ENCODE data around the gene PRKCB. TPM values are rescaled to one million over a fixed set of nuclear protein-coding genes. Genes with fewer than 3 reads are reported as not detected.

PRKCB gene
- total and polyA plus RNA-seq, 2 donors from 2014 or later: 0.62 to 17.8 TPM

- no peaks in the 10 kb centered on the region for H3K9me3 ChIP-seq (ENCODE audit: control insufficient read depth in 2 of 3, insufficient read depth in 1 of 3, low read length in 3 of 3)
- H3K4me3 ChIP-seq (ENCODE audit: low read length in 3 of 3): no peak overlapping the region
- H3K9ac ChIP-seq (ENCODE audit: low read length in 3 of 3): no peak overlapping the region
- H3K27me3 ChIP-seq (ENCODE audit: control insufficient read depth, insufficient read depth, low read length): no peaks in the 10 kb centered on the region
- FAIRE-seq (no peak), DNase-seq (no peak)
- intact Hi-C loops (cut with DNase I): no loop called here
- no peaks in the 10 kb centered on the region for H3K36me3 ChIP-seq (ENCODE audit: control insufficient read depth in 2 of 3, insufficient read depth in 3 of 3, low read length in 3 of 3)
- no peak for TF ChIP-seq CTCF (IDR thresholded peaks at IDR 0.05; ENCODE audit: borderline replicate concordance, extremely low read depth, insufficient read depth)
- no peaks in the 10 kb centered on the region for H3K4me1 ChIP-seq (ENCODE audit: control insufficient read depth in 2 of 3, insufficient read depth in 2 of 3, low read depth in 1 of 3, low read length in 3 of 3)
- H3K27ac ChIP-seq (ENCODE audit: low read depth in 2 of 2, low read length in 2 of 2): no peak overlapping the region
Observed at GRCh38 chr16:23962001-23962400, 126.2 kb downstream of the PRKCB start.

DNA sequence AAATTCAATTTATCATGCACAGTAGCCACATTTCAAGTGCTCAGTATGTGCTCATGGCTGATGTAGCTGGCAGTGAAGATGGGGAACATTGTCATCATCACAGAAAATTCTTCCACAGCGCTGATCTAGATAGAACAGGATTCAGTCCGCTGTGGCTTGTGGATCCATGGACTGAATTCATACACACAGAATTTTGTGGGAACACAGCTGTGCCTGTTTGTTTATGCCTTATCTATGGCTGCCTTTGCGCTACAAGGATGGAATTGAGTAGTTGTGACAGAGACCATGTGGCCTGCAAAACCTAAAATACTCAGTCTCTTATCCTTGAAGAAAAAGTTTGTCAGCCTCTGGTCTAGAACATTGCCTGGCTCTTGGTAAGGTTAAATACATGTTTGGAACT is 128.4 kb downstream of the PRKCB start:
- no peak overlapping the region for H3K27ac ChIP-seq (ENCODE audit: low read depth in 2 of 2, low read length in 2 of 2)
- no peak overlapping the region for H3K4me3 ChIP-seq (ENCODE audit: low read length in 3 of 3)
- H3K9ac ChIP-seq (ENCODE audit: low read length in 3 of 3): no peak overlapping the region
- intact Hi-C loops (cut with DNase I): no loop called here
- H3K4me1 ChIP-seq (ENCODE audit: control insufficient read depth in 2 of 3, insufficient read depth in 2 of 3, low read depth in 1 of 3, low read length in 3 of 3): no peaks in the 10 kb centered on the region
- no peak for DNase-seq
- no peaks in the 10 kb centered on the region for H3K27me3 ChIP-seq (ENCODE audit: control insufficient read depth, insufficient read depth, low read length)
- FAIRE-seq: no peak
- H3K36me3 ChIP-seq (ENCODE audit: control insufficient read depth in 2 of 3, insufficient read depth in 3 of 3, low read length in 3 of 3): no peaks in the 10 kb centered on the region
- H3K9me3 ChIP-seq (ENCODE audit: control insufficient read depth in 2 of 3, insufficient read depth in 1 of 3, low read length in 3 of 3): no peaks in the 10 kb centered on the region
- no peak for TF ChIP-seq CTCF (IDR thresholded peaks at IDR 0.05; ENCODE audit: borderline replicate concordance, extremely low read depth, insufficient read depth)

DNA sequence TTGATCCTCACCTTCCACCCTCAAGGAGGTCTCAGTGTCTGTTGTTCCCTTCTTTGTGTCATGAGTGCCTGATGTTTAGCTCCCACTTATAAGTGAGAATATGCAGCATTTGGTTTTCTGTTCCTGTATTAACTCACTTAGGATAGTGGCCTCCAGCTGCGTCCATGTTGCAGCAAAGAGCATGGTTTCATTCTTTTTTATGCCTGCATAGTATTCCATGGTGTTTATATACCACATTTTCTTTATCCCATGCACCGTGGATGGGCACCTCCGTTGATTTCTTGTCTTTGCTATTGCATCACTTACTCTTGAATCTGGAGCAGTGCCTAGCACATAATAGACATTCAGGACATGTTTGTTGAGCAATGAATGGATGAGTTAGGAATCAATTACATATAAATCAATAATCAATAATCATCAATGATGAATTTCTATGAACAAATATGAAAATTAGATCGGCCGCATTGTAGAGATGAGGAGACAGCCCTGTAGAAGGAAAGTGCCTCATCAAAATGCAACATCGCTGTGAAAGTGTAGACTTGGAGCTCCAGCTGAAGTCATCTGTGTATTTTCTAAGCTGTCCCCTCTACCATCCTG is 129.5 kb downstream of the PRKCB start:
- Histone ChIP-seq H3K9ac (ENCODE audit: low read length in 3 of 3) (no peak overlapping the region), H3K36me3 (ENCODE audit: control insufficient read depth in 2 of 3, insufficient read depth in 3 of 3, low read length in 3 of 3) (no peaks in the 10 kb centered on the region), H3K27ac (ENCODE audit: low read depth in 2 of 2, low read length in 2 of 2) (no peak overlapping the region), H3K4me1 (ENCODE audit: control insufficient read depth in 2 of 3, insufficient read depth in 2 of 3, low read depth in 1 of 3, low read length in 3 of 3) (no peaks in the 10 kb centered on the region), H3K4me3 (ENCODE audit: low read length in 3 of 3) (no peak overlapping the region), H3K27me3 (ENCODE audit: control insufficient read depth, insufficient read depth, low read length) (no peaks in the 10 kb centered on the region), H3K9me3 (ENCODE audit: control insufficient read depth in 2 of 3, insufficient read depth in 1 of 3, low read length in 3 of 3) (no peaks in the 10 kb centered on the region)
- FAIRE-seq (no peak), DNase-seq (no peak)
- intact Hi-C loops (cut with DNase I): no loop called here
- TF ChIP-seq CTCF (IDR thresholded peaks at IDR 0.05; ENCODE audit: borderline replicate concordance, extremely low read depth, insufficient read depth): no peak

All from kidney (tissue), 14 donors.